K562 (cell line): ENCODE data around the gene CRYAA.
"Not testable (repeated sequence)": the region's sequence is repeated elsewhere in the genome, so short reads cannot be mapped to it uniquely, and the experiment has no call there.

Experiments
- ARHGAP35 ChIP-seq: fragments of 450-650 bp; IDR thresholded peaks from 2 replicates; pipeline ENCODE4 v1.6.1; 2018; ENCODE audit not compliant: partially characterized antibody
- CHD1 ChIP-seq: fragments of 200-600 bp; sonication (generic); IDR thresholded peaks from one replicate; pipeline ENCODE4 v1.6.1; 2012; ENCODE audit warnings: mild to moderate bottlenecking, moderate library complexity, low read length, inconsistent platforms
- CHD2 ChIP-seq: IDR thresholded peaks from 2 replicates; pipeline ENCODE4 v1.6.1; 2011; ENCODE audit warnings: low read depth, low read length
- EGR1 ChIP-seq: fragments of 450-650 bp; conservative IDR thresholded peaks from 2 replicates; pipeline ENCODE4 v1.6.1; 2017; ENCODE audit warnings: mild to moderate bottlenecking
- RNF2 ChIP-seq: sonication (generic); IDR thresholded peaks from 2 replicates; pipeline ENCODE4 v1.6.1; 2016
- SMARCA5 ChIP-seq: fragments of 450-650 bp; IDR thresholded peaks from 2 replicates; pipeline ENCODE4 v1.6.1; 2016
- TF ChIP-seq, protein P1 (sequence below): fragments of 450-650 bp; IDR thresholded peaks from 2 replicates; pipeline ENCODE4 v1.6.1; 2017; ENCODE audit warnings: mild to moderate bottlenecking, moderate library complexity
- TF ChIP-seq, protein P2 (sequence below): IDR thresholded peaks from 2 replicates; pipeline ENCODE4 v1.6.1; 2016; ENCODE audit warnings: missing genetic modification characterization, missing compliant biosample characterization
- TF ChIP-seq, protein P3 (sequence below), 2 experiments: IDR thresholded peaks; 2 replicates each; pipeline ENCODE4 v1.6.1; 2012; ENCODE audit warnings: improper control_type of control experiment in 2 of 2, low read depth in 2 of 2, low read length in 2 of 2, borderline replicate concordance in 1 of 2

DNA sequence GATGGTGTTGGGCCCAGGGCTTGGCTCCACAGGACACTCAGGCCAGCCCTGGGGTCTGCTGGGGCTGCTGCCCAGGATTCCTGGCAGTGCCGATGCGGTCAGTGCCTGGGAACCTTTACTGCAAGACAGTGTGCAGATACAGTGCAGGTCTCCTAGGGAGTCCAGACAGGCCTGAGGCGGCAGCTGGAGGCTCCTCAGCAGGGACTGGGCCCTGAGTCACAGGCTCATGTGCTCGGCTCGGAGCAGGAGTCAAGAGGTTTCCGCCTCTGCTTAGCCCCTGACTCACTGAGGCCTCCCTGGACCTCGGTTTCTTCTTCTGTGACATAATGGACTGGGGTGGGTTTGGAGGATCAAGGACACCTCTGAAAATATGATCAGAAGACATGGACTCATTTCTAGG, 18.5 kb downstream of the CRYAA start:
- TF ChIP-seq EGR1, CHD1, RNF2, ARHGAP35, CHD2, SMARCA5: not testable (repeated sequence)
- TF ChIP-seq, protein P1, sequence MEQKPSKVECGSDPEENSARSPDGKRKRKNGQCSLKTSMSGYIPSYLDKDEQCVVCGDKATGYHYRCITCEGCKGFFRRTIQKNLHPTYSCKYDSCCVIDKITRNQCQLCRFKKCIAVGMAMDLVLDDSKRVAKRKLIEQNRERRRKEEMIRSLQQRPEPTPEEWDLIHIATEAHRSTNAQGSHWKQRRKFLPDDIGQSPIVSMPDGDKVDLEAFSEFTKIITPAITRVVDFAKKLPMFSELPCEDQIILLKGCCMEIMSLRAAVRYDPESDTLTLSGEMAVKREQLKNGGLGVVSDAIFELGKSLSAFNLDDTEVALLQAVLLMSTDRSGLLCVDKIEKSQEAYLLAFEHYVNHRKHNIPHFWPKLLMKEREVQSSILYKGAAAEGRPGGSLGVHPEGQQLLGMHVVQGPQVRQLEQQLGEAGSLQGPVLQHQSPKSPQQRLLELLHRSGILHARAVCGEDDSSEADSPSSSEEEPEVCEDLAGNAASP: not testable (repeated sequence)
- TF ChIP-seq, protein P2, sequence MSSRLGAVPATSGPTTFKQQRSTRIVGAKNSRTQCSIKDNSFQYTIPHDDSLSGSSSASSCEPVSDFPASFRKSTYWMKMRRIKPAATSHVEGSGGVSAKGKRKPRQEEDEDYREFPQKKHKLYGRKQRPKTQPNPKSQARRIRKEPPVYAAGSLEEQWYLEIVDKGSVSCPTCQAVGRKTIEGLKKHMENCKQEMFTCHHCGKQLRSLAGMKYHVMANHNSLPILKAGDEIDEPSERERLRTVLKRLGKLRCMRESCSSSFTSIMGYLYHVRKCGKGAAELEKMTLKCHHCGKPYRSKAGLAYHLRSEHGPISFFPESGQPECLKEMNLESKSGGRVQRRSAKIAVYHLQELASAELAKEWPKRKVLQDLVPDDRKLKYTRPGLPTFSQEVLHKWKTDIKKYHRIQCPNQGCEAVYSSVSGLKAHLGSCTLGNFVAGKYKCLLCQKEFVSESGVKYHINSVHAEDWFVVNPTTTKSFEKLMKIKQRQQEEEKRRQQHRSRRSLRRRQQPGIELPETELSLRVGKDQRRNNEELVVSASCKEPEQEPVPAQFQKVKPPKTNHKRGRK (tag): not testable (repeated sequence)
- TF ChIP-seq, protein P3, sequence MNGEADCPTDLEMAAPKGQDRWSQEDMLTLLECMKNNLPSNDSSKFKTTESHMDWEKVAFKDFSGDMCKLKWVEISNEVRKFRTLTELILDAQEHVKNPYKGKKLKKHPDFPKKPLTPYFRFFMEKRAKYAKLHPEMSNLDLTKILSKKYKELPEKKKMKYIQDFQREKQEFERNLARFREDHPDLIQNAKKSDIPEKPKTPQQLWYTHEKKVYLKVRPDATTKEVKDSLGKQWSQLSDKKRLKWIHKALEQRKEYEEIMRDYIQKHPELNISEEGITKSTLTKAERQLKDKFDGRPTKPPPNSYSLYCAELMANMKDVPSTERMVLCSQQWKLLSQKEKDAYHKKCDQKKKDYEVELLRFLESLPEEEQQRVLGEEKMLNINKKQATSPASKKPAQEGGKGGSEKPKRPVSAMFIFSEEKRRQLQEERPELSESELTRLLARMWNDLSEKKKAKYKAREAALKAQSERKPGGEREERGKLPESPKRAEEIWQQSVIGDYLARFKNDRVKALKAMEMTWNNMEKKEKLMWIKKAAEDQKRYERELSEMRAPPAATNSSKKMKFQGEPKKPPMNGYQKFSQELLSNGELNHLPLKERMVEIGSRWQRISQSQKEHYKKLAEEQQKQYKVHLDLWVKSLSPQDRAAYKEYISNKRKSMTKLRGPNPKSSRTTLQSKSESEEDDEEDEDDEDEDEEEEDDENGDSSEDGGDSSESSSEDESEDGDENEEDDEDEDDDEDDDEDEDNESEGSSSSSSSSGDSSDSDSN (IDR thresholded peaks at IDR 0.05; ENCODE audit: borderline replicate concordance in 1 of 2, low read depth in 2 of 2, low read length in 2 of 2): not testable (repeated sequence)
